HG03469 (cell line): Measurements from ENCODE around the gene LRRC8A.
"Not testable (repeated sequence)": the region's sequence is repeated elsewhere in the genome, so short reads cannot be mapped to it uniquely, and the experiment has no call there.

Experiments used
- ATAC-seq: cut with Tn5 transposase; IDR thresholded peaks from one replicate; pipeline ENCODE4 v1.9.1; 2021; ENCODE audit warnings: mild to moderate bottlenecking, moderate library complexity, moderate number of reproducible peaks; ENCODE audit not compliant: unreplicated experiment

The LRRC8A gene

DNA sequence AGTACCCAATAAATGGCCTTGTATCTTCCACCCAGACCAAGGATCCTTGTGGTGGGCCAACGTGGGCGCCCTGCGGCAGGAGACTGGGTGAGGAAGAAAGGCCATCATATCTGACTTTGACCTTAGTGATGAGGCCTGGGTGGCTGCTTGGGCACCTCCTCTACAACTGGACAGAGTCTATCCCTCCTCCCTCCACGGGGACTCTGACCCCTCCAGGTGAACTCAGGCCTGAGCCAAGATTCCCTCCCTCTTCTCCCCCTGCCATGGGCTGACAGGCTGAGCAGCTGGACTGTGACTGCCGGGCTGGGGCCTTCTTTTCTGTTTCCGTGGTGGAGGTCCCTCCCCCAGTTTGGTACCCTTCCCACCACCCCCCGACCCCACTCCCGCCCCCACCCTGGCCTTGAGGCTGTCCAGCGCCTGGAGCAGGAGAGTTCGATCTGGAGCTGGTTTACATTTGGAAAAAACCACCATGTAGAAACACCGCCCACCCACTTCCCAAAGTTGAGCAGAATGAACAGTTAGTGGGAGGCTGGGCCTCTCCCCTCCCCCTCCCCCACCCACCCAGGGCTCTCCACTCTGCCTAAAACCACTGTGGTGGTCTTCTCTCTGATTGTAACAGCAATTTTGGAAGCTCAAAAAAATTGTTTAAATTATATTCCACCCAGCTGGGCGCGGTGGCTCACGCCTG is 37.6 kb downstream of the LRRC8A start:
- no peak for ATAC-seq

DNA sequence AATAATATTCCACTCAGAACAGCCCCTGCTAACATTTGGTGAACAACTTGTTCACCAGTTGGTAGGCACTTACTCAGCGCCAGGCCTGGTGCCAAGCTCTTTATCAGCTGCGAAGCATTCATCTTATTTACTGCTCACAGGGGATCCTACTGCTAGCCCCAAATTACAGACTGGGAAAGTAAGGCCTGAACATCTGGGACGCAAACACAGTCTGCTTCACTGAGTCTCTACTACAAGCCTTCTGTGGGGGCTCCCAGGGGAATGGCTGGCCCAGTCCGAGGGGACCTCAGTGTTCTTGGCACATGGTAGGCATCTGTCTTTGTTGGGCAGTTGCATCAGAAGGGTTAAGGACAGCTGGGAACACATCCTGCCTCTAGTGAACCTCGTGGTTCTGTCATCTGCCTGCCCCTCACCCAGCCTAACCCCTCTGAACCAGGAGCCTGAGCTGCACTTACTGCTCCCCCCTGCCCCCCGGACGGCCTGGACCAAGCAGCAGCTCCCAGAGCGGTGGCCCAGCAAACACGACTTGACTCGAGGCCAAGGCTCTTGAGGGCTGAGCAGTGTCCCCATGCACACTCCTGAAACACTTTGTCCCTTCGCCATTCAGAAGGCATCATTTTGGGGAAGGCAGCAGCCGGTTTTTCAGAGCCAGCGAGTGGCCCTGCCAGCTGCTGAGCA is 38.6 kb downstream of the LRRC8A start, which contains the start of gene PHYHD1:
PHYHD1 (plus strand) TSS at position 602 of the 678 bp plus-strand sequence. CDS start 1,342 bp downstream, outside the sequence.
- no peak for ATAC-seq

- ATAC-seq, result no peak
Observed at GRCh38 chr9:128921881-128922763, 40.2 kb downstream of the LRRC8A start.

- no peak for ATAC-seq
Observed at GRCh38 chr9:128923493-128923883, 41.6 kb downstream of the LRRC8A start.

- ATAC-seq, result no peak
Observed at GRCh38 chr9:128927731-128928411, 45.9 kb downstream of the LRRC8A start.

DNA sequence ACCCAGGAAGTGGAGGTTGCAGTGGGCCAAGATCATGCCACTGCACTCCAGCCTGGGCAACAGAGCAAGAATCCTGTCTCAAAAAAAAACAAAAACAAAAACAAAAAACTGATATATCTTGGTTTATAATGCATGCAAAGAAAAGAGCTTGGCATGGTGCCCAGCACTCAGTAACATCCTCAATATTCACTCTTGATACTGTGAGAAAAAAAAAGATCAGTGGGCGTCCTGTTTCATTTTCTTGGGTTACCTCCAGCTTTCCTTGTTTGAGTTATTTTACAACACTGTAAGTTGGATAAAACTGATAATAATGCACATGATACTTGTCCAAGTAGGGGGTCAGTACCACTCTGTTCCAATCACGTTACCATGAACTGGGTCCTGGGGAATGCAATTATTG is 46.7 kb downstream of the LRRC8A start:
- no peak for ATAC-seq

GRCh38 chr9:128929560-128929959 is 47.6 kb downstream of the LRRC8A start:
- ATAC-seq, result no peak

GRCh38 chr9:128933731-128934130 is 51.8 kb downstream of the LRRC8A start:
- ATAC-seq, result no peak

DNA sequence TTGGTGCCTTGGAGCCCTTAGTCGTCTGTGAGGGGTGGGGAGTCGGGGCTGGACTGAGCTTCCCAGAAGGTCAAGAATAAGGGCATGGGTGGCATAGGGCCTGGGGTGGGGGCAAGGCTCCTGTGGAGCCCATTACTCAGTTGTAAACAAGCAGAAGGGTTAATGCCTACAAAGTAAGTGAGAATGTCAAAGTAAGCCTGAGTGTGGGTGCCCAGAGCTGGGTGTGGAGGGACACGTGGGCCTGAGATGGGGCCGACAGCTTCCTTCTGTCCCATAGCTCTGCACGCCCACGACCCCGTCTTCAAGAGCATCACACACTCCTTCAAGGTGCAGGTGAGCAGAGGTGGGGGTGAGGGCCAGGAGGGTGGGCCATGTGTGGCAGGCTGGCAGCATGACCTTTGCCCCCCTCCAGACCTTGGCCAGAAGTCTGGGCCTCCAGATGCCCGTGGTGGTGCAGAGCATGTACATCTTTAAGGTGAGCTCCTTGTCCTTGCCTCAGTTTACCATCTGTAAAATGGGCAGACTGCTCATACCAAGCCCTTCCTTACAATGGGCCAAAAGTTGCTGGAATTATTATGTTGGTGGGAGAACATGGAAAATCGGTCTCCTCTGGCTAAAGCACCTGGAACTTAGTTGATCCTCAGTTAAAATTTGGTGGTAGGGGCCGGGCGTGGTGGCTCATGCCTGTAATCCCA is 54.4 kb downstream of the LRRC8A start:
- no peak for ATAC-seq

DNA sequence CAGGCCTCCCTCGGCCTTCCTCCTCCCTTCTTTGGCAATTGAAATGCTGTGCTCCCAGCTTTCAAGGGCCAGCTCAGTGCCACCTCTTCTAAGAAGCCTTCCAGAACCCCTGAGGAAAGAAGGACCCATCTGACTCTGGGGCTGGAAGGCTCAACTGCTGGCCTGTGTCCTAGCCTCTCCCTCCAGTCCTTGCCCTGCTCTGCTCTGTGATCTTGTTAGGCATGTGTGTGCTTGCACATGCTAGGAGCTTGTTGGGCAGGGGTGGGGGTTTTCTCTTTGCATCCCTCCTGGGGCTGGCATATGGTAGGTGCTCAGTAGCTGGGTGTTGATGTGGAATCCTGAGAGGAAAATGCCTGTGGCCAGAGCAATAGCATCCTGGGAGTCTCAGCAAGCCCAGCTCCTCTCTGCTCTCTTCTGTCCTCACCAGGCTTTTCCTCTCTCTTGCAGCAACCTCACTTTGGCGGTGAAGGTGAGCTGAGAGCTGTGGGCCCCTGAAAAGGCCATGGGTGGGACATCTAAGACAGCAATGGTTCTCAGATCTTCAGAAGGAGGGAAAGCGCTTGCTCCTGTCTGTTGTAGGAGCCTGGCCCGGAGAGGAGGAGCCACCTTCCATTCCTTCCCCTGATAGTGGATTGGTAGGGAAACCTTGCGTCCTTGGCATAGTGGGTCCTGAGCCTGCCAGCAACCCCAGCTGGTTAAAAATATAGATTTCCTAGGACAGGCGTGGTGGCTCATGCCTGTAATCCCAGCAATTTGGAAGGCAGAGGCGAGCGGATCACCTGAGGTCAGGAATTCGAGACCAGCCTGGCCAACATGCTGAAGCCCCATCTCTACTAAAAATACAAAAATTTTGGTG is 55.6 kb downstream of the LRRC8A start:
- no peak for ATAC-seq

GRCh38 chr9:128940271-128940921 is 58.5 kb downstream of the LRRC8A start:
- ATAC-seq, result no peak

GRCh38 chr9:128940946-128941755 is 59.2 kb downstream of the LRRC8A start:
- ATAC-seq, result no peak

DNA sequence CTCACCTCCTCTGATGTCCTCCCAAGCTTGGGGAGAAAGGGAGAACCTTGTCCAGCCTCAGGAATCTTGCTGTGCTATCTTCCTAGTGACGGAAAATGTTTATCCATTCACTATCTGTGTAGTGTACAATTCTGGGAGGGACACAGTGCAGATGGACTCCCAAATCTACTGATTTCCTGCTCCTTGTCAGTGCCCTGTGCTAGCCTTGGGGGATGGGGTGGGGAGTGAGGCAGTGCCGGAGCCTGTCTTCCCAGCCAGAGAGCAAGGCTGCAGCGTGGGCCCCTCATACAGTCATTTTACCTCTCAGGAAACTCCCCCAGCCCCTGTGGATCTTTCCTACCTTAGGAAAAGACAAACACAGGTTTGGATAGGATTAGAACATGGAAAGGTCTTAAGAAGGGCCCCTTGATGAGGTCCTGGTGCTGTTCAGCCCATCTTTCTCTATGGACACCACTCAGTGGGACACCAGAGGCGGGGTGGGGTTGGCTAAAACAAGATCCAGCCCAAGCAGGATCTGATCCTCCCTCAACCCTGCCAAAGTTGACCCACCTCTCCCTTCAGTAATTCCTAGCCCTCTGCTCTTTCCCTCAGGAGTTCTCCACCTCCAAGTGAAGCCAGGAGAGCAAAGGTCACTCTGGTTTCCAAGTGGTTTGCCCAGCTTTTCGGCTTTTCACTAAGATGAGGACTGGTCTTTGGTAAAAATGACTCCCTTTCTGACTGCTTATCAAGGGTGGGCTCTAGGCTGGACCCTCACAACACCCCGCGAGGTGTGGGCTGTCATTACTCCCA is 62.1 kb downstream of the LRRC8A start:
- ATAC-seq, result no peak

DNA sequence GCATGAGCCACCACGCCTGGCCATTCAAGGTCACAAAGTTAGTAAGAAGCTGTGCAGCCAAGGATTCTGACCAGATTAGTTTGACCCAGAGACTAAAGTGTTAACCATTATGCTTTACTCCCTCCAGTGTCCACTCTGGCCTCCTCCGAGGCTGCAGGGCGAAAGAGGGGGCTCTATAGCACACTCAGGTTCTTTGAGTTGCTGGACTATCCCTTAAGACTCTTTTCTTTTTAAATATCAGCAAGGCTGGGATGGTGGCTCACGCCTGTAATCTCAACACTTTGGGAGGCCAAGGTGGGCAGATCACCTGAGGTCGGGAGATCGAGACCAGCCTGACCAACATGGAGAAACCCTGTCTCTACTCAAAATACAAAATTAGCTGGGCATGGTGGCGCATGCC is 63.0 kb downstream of the LRRC8A start:
- ATAC-seq, result not testable (repeated sequence)

DNA sequence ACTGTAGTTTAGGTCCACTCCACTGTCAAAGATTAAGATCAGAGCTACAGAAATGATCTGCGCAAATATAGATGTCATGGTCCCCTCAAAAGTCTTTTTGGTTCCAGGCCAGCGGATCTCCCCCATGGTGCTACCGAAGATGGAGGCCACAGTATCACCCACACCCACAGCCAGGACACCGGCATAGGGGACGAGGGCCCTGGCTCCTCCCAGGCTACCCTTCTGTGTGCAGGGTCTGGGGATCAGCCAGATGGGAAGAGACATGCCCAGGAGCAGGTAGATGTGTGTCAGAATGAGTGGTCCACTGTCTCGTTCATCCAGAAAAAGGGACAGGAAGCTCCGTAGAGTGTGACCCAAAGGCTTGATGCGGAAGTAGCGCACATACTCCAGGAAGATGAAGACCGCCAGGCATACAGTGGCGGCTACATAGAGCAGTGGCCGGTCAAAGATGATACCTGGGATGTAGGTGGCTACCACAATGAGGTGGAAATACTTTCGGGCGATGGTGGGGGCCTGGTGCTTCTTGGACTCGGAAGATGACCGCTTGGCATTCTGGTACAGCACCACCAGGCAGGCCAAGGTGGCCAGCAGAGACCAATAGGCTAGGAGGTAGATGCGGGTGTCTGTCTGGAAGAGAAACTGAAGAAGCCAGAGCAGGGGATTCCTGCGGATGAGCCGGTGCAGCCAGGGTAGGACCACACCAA is 64.0 kb downstream of the LRRC8A start:
- ATAC-seq, result no peak

DNA sequence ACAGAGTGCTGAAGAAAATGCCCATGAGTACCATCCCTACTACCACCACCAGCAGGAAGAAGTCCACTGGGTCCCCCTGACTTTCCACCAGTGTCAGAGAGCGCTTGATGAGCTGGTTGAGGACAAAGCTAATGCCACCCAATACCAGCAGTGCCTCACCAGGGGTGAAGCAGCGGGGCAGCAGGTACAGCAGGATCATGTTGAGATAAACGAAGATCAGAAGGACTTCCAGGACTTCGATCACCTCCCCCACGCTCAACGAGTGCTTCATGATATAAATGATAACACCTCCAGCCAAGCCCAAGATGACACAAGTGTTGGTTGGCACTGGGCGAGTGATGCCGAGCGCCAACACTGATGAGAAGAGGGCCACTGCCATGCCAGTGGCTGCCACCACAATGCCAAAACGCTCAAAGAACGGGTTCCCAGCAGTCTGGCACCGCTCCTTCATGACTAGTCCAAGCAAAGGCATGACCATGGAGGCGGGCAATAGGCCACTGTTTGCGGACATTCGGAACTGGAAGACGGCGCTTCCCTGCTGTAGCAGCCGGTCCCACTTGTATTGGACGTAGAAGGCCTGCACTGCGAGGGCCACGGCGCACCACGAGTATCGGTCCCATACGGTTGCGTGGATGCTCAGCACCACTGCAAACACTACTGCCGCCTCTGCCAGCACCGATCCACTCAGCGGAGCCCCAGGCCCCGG is 64.8 kb downstream of the LRRC8A start:
- ATAC-seq, result peak; percentile 3
